H1 (cell line): ENCODE results near the gene FOXK1. TPM values are rescaled to one million over a fixed set of nuclear protein-coding genes. Genes with fewer than 3 reads are reported as not detected.

Experiments
- CTCF ChIA-PET: fragments of 300-600 bp; sonication (Branson Sonifier 250); formaldehyde crosslinking; loops from one replicate; lab custom pipeline; 2021; ENCODE audit not compliant: partially characterized antibody; lab: Charles Lee
- POLR2A ChIA-PET: fragments of 300-600 bp; sonication (Branson Sonifier 250); formaldehyde crosslinking; loops from one replicate; lab custom pipeline; 2021; ENCODE audit warnings: inconsistent platforms; ENCODE audit not compliant: partially characterized antibody; lab: Charles Lee
- DNase-seq, 2 experiments: peaks; one replicate each; pipeline versions ENCODE4 v3.0.0 to v3.0.0-alpha.2; 2010 to 2022; ENCODE audit warnings: low spot score in 2 of 2, low read depth in 1 of 2, mixed read lengths in 1 of 2
- FAIRE-seq: peaks from 2 replicates; lab custom pipeline; 2011; peaks lifted over from hg19 to GRCh38; lab: Jason Lieb, UNC
- H2AFZ ChIP-seq: 2 replicates; pipeline ENCODE4 v1.8.1; 2012; ENCODE audit warnings: low read length, inconsistent platforms
- H2AK5ac ChIP-seq: 2 replicates; pipeline ENCODE4 v1.6.1; 2013; ENCODE audit warnings: low read depth, low read length
- H2BK120ac ChIP-seq: replicated peaks from 2 replicates; pipeline ENCODE3; 2013; ENCODE audit warnings: low read depth, low read length, inconsistent platforms
- H2BK12ac ChIP-seq: 2 replicates; pipeline ENCODE4 v1.6.1; 2013; ENCODE audit warnings: low read depth, low read length
- H2BK15ac ChIP-seq: 2 replicates; pipeline ENCODE4 v1.6.1; 2013; ENCODE audit warnings: low read length
- H2BK20ac ChIP-seq: 2 replicates; pipeline ENCODE4 v1.6.1; 2013; ENCODE audit warnings: low read length
- H2BK5ac ChIP-seq: 2 replicates; pipeline ENCODE4 v1.6.1; 2013; ENCODE audit warnings: low read depth, low read length
- H3K14ac ChIP-seq: 2 replicates; pipeline ENCODE4 v1.6.1; 2013; ENCODE audit warnings: inconsistent platforms; ENCODE audit not compliant: insufficient read length
- H3K18ac ChIP-seq: 2 replicates; pipeline ENCODE4 v1.6.1; 2013; ENCODE audit warnings: low read length; ENCODE audit errors: extremely low read depth
- H3K23ac ChIP-seq: 2 replicates; pipeline ENCODE4 v1.6.1; 2013; ENCODE audit warnings: inconsistent platforms; ENCODE audit not compliant: insufficient read length
- H3K23me2 ChIP-seq: 2 replicates; pipeline ENCODE4 v1.6.1; 2013; ENCODE audit warnings: low read depth, low read length
- H3K27ac ChIP-seq: 2 replicates; pipeline ENCODE4 v1.6.1; 2011; ENCODE audit warnings: low read depth, low read length, inconsistent platforms
- H3K27me3 ChIP-seq, 4 experiments: replicated peaks in 1 of 4; 1 replicate in 1 of 4; 2 replicates in 3 of 4; pipeline versions ENCODE4 v1.6.1 to v1.8.1; 2011 to 2013; ENCODE audit warnings: low read length in 3 of 4, mild to moderate bottlenecking in 3 of 4, inconsistent platforms in 2 of 4, mixed read lengths in 2 of 4, moderate library complexity in 1 of 4; ENCODE audit not compliant: control insufficient read depth in 3 of 4, insufficient read depth in 3 of 4; ENCODE audit errors: extremely low read depth in 1 of 4
- H3K36me3 ChIP-seq, 4 experiments: 2 replicates each; pipeline versions ENCODE4 v1.6.1 to v1.8.1; 2011 to 2013; ENCODE audit warnings: mild to moderate bottlenecking in 4 of 4, low read length in 3 of 4, moderate library complexity in 2 of 4, control low read depth in 1 of 4, inconsistent platforms in 1 of 4; ENCODE audit not compliant: insufficient read depth in 4 of 4, control insufficient read depth in 2 of 4
- H3K4ac ChIP-seq: replicated peaks from 2 replicates; pipeline ENCODE3; 2013; ENCODE audit warnings: low read length, low read depth, mixed read lengths, inconsistent platforms; ENCODE audit not compliant: insufficient read length
- H3K4me1 ChIP-seq, 4 experiments: replicated peaks in 1 of 4; 1 replicate in 1 of 4; 2 replicates in 3 of 4; pipeline versions ENCODE4 v1.6.1 to v1.8.1; 2011 to 2013; ENCODE audit warnings: low read length in 3 of 4, inconsistent platforms in 2 of 4, mixed read lengths in 1 of 4; ENCODE audit not compliant: insufficient read depth in 4 of 4, control insufficient read depth in 3 of 4
- H3K4me2 ChIP-seq, 2 experiments: 2 replicates each; pipeline versions ENCODE4 v1.6.1 to v1.8.1; 2011 to 2013; ENCODE audit warnings: low read depth in 2 of 2, low read length in 2 of 2, control low read depth in 1 of 2, inconsistent platforms in 1 of 2, mild to moderate bottlenecking in 1 of 2; ENCODE audit not compliant: insufficient read depth in 1 of 2
- H3K4me3 ChIP-seq, 4 experiments: fragments of 200-600, 300-600 bp in 1 of 4; sonication (generic), shearing (Covaris generic), sonication (Bioruptor Twin) in 1 of 4; 2 replicates each; pipeline versions ENCODE4 v1.5.1 to v1.8.1; 2011 to 2016; ENCODE audit warnings: low read length in 4 of 4, low read depth in 3 of 4, control low read depth in 2 of 4, inconsistent platforms in 2 of 4, mild to moderate bottlenecking in 2 of 4, mixed read lengths in 1 of 4, moderate library complexity in 1 of 4; ENCODE audit not compliant: insufficient read depth in 2 of 4; ENCODE audit errors: extremely low read depth in 1 of 4
- H3K56ac ChIP-seq: replicated peaks from 2 replicates; pipeline ENCODE3; 2013; ENCODE audit warnings: low read depth, mild to moderate bottlenecking, mixed read lengths, low read length, inconsistent platforms; ENCODE audit not compliant: insufficient read length
- H3K79me1 ChIP-seq: 2 replicates; pipeline ENCODE4 v1.6.1; 2013; ENCODE audit warnings: low read depth, low read length, control low read depth
- H3K79me2 ChIP-seq, 2 experiments: 2 replicates each; pipeline versions ENCODE4 v1.6.1 to v1.8.1; 2012 to 2013; ENCODE audit warnings: low read length in 2 of 2, mild to moderate bottlenecking in 2 of 2, inconsistent platforms in 1 of 2; ENCODE audit not compliant: insufficient read depth in 2 of 2, control insufficient read depth in 1 of 2
- H3K9ac ChIP-seq, 4 experiments: replicated peaks in 1 of 4; 1 replicate in 1 of 4; 2 replicates in 3 of 4; pipeline versions ENCODE4 v1.6.1 to v1.8.1; 2011 to 2013; ENCODE audit warnings: low read depth in 3 of 4, low read length in 3 of 4, control low read depth in 2 of 4, mild to moderate bottlenecking in 2 of 4, moderate library complexity in 2 of 4, inconsistent platforms in 1 of 4; ENCODE audit errors: extremely low read depth in 1 of 4
- H3K9me3 ChIP-seq, 2 experiments: 2 replicates each; pipeline versions ENCODE4 v1.6.1 to v1.8.1; 2012 to 2013; ENCODE audit warnings: mild to moderate bottlenecking in 2 of 2, moderate library complexity in 2 of 2, control low read depth in 1 of 2, inconsistent platforms in 1 of 2, low read depth in 1 of 2, low read length in 1 of 2, mixed read lengths in 1 of 2; ENCODE audit not compliant: insufficient read depth in 2 of 2
- H4K20me1 ChIP-seq, 2 experiments: replicated peaks in 1 of 2; 2 replicates each; pipeline versions ENCODE3 to v1.8.1; 2011 to 2013; ENCODE audit warnings: inconsistent platforms in 2 of 2, low read length in 2 of 2, mild to moderate bottlenecking in 1 of 2; ENCODE audit not compliant: insufficient read depth in 2 of 2, control insufficient read depth in 1 of 2
- H4K5ac ChIP-seq: 2 replicates; pipeline ENCODE4 v1.6.1; 2013; ENCODE audit warnings: low read length, low read depth, mixed read lengths, inconsistent platforms; ENCODE audit not compliant: insufficient read length
- H4K8ac ChIP-seq: 2 replicates; pipeline ENCODE4 v1.8.0; 2013; ENCODE audit warnings: mild to moderate bottlenecking, moderate library complexity, low read length, inconsistent platforms; ENCODE audit not compliant: insufficient read depth; ENCODE audit errors: extremely low read depth
- H4K91ac ChIP-seq: replicated peaks from 2 replicates; pipeline ENCODE3; 2013; ENCODE audit warnings: low read length, mixed read lengths, inconsistent platforms; ENCODE audit not compliant: insufficient read length
- ATF2 ChIP-seq: IDR thresholded peaks from 2 replicates; pipeline ENCODE4 v1.6.1; 2012; ENCODE audit warnings: low read length, inconsistent platforms
- CBX5 ChIP-seq: fragments of 300-800, 300-1000 bp; sonication (generic); IDR thresholded peaks from 2 replicates; pipeline ENCODE4 v1.7.1; 2016; ENCODE audit warnings: antibody characterized with exemption, low read length, low read depth
- CHD2 ChIP-seq: IDR thresholded peaks from 2 replicates; pipeline ENCODE4 v1.6.1; 2012; ENCODE audit warnings: low read length, improper control_type of control experiment
- CTCF ChIP-seq, 3 experiments: IDR thresholded peaks; 1 replicate in 2 of 3; 2 replicates in 1 of 3; pipeline versions ENCODE4 v1.5.1 to v1.6.1; 2011; ENCODE audit warnings: low read length in 3 of 3, mild to moderate bottlenecking in 3 of 3, inconsistent platforms in 2 of 3, low read depth in 1 of 3, moderate library complexity in 1 of 3; ENCODE audit not compliant: insufficient read depth in 1 of 3; ENCODE audit errors: control extremely low read depth in 1 of 3
- HDAC2 ChIP-seq, 2 experiments: fragments of 300-600 bp in 1 of 2; sonication (generic) in 1 of 2; IDR thresholded peaks; 2 replicates each; pipeline ENCODE4 v1.6.1; 2011 to 2012; ENCODE audit warnings: low read depth in 2 of 2, low read length in 2 of 2, mild to moderate bottlenecking in 2 of 2, moderate library complexity in 2 of 2, borderline replicate concordance in 1 of 2, inconsistent platforms in 1 of 2
- SIN3A ChIP-seq, 2 experiments: IDR thresholded peaks in 1 of 2; conservative IDR thresholded peaks in 1 of 2; 2 replicates each; pipeline ENCODE4 v1.6.1; 2011 to 2012; ENCODE audit warnings: low read length in 2 of 2, improper control_type of control experiment in 1 of 2, low read depth in 1 of 2, mild to moderate bottlenecking in 1 of 2
- SP1 ChIP-seq: IDR thresholded peaks from 2 replicates; pipeline ENCODE4 v1.6.1; 2011; ENCODE audit warnings: low read depth, low read length
- SP2 ChIP-seq: IDR thresholded peaks from 2 replicates; pipeline ENCODE4 v1.6.1; 2012; ENCODE audit warnings: mild to moderate bottlenecking, low read length, inconsistent platforms
- SP4 ChIP-seq: IDR thresholded peaks from 2 replicates; pipeline ENCODE4 v1.6.1; 2012; ENCODE audit warnings: low read length, inconsistent platforms
- TAF7 ChIP-seq: optimal IDR thresholded peaks from 2 replicates; pipeline ENCODE3; 2011; ENCODE audit warnings: low read depth, mild to moderate bottlenecking, inconsistent platforms, low read length, moderate library complexity, borderline replicate concordance
- WGBS, 2 experiments: shearing (Covaris generic) in 1 of 2; methylation state at CpG; one replicate each; pipeline versions ENCODE4 v1.1.6 to v1.1.7; 2013 to 2015; ENCODE audit warnings: low lambda C conversion rate in 2 of 2, mixed read lengths in 2 of 2, inconsistent platforms in 1 of 2, low coverage in 1 of 2, missing lambda C conversion rate in 1 of 2; ENCODE audit not compliant: insufficient replicate concordance in 2 of 2, insufficient coverage in 1 of 2, insufficient read length in 1 of 2; ENCODE audit errors: extremely low coverage in 1 of 2, missing lambda C conversion rate in 1 of 2; 5-methylcytosine and 5-hydroxymethylcytosine counted together
- polyA plus RNA-seq, 7 experiments: library from polyadenylated mRNA; depleted of rRNA in 3 of 7; stranded (reverse) in 5 of 7; unstranded in 2 of 7; fragments of >200 nt in 5 of 7; fragments of 200-250 nt in 2 of 7; gene quantifications; 1 replicate in 5 of 7; 2 replicates in 1 of 7; 4 replicates in 1 of 7; pipeline versions ENCODE4 v1.2.1 to v1.2.3, GENCODE V29; 2011 to 2013; ENCODE audit warnings: missing spikeins in 2 of 7, mixed read lengths in 2 of 7
- total RNA-seq: library from RNA; stranded (reverse); fragmentation: NEBNext Ultra II Directional; extraction: Animal tissue kit (Norgen Biotek cat#: 25700); gene quantifications from 2 replicates; pipeline ENCODE4 v1.2.1, GENCODE V29; 2021

Gene FOXK1
- total and polyA plus RNA-seq, 2 of the 8 experiments (the other 6 are each of a cell fraction or from before 2014, with no cell fraction given) = 2.0 to 8.5 TPM

- CTCF ChIA-PET = interaction anchor here (0.6 kb wide), 2 partner anchors 256 to 1732 kb away, joined by 3 read pairs; no protein-coding TSS in a partner anchor
- H2BK20ac ChIP-seq = no peak overlapping the region
- FAIRE-seq (no peak), DNase-seq (no peak)
- no peak overlapping the region for H3K9ac ChIP-seq
- WGBS, 2 experiments = 84% methylated on average over 5 of the region's 5 CpGs; no CpG with 5 or more reads in 1 of the 2 experiments
- H3K18ac ChIP-seq = no peak overlapping the region
- H3K36me3 ChIP-seq = no peaks in the 10 kb centered on the region
- no peak overlapping the region for H3K4me2 ChIP-seq
- no peak overlapping the region for H3K27ac ChIP-seq
- no peak overlapping the region for H4K8ac ChIP-seq
- H3K4me1 ChIP-seq = no peaks in the 10 kb centered on the region
- H3K23ac ChIP-seq = no peak overlapping the region
- H3K56ac ChIP-seq = no peak overlapping the region
- H2BK15ac ChIP-seq = no peak overlapping the region
- no peak overlapping the region for H2BK12ac ChIP-seq
- no peak overlapping the region for H4K5ac ChIP-seq
- H4K20me1 ChIP-seq = no peaks in the 10 kb centered on the region
- POLR2A ChIA-PET = no interaction called here
- peaks cover 15 to 50% of the 10 kb centered on the region in 2 experiments; a peak in 3 of 4 replicates for H3K9me3 ChIP-seq
- H3K14ac ChIP-seq = no peak overlapping the region
- no peak overlapping the region for H2AFZ ChIP-seq
- no peak overlapping the region for H3K4ac ChIP-seq
- H2AK5ac ChIP-seq = no peak overlapping the region
- H4K91ac ChIP-seq = no peak overlapping the region
- peaks cover 0 to 2% (median 0%) of the 10 kb centered on the region in 4 experiments; a peak in 2 of 7 replicates for H3K27me3 ChIP-seq
- H3K79me2 ChIP-seq = no peaks in the 10 kb centered on the region
- H3K79me1 ChIP-seq = no peaks in the 10 kb centered on the region
- no peak overlapping the region for H2BK120ac ChIP-seq
- H3K4me3 ChIP-seq = no peak overlapping the region
- no peak overlapping the region for H2BK5ac ChIP-seq
- H3K23me2 ChIP-seq = no peaks in the 10 kb centered on the region
- no peak for TF ChIP-seq CHD2
- TF ChIP-seq CBX5 = no peak
- TF ChIP-seq TAF7 = no peak
- no peak for TF ChIP-seq SP1
- TF ChIP-seq SP4 = no peak
- TF ChIP-seq SP2 = no peak
- TF ChIP-seq SIN3A (conservative IDR thresholded peaks at IDR 0.05 in 1 of 2, IDR thresholded peaks at IDR 0.05 in 1 of 2; ENCODE audit: low read depth in 1 of 2, low read length in 2 of 2) = no peak
- no peak for TF ChIP-seq ATF2
- TF ChIP-seq CTCF (IDR thresholded peaks at IDR 0.05; ENCODE audit: control extremely low read depth in 1 of 3, insufficient read depth in 1 of 3, low read depth in 1 of 3, low read length in 3 of 3) = no peak
- TF ChIP-seq HDAC2 (IDR thresholded peaks at IDR 0.05; ENCODE audit: borderline replicate concordance in 1 of 2, low read depth in 2 of 2, low read length in 2 of 2) = no peak
These were observed 28.3 kb upstream of the FOXK1 start for GRCh38 chr7:4653771-4654170.
